HTERT RPE-1 (cell line): ENCODE measurements around the gene RNASET2.
"Not testable (repeated sequence)": the region's sequence is repeated elsewhere in the genome, so short reads cannot be mapped to it uniquely, and the experiment has no call there.

Experiments used
- in situ Hi-C: fragments of 300-500 bp; cut with MboI; formaldehyde crosslinking; loops from 4 replicates; pipeline ENCODE4 v1.14.3; 2020; ENCODE audit warnings: low sequenced_read_pairs

The RNASET2 gene

DNA sequence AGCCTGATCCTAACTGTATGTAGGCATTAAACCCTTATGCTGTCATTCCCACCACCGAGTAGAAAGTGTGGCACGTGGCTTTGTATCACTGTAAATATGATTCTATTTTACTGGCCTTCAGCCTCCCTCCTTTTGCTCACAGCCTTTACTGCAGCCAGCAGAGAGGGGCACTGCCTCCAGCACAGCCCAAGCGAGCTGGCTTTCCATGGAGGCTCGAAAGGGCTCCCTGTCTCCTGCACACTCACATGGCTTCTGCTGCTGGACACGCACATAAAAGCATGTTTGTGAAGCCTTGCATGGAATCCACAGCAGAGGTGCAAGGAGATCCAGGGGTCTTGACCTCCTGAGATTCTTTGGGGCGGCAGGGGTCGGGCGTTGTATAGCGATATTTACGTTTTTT, 51.3 kb downstream of the RNASET2 start:
- in situ Hi-C loops: no loop called here

DNA sequence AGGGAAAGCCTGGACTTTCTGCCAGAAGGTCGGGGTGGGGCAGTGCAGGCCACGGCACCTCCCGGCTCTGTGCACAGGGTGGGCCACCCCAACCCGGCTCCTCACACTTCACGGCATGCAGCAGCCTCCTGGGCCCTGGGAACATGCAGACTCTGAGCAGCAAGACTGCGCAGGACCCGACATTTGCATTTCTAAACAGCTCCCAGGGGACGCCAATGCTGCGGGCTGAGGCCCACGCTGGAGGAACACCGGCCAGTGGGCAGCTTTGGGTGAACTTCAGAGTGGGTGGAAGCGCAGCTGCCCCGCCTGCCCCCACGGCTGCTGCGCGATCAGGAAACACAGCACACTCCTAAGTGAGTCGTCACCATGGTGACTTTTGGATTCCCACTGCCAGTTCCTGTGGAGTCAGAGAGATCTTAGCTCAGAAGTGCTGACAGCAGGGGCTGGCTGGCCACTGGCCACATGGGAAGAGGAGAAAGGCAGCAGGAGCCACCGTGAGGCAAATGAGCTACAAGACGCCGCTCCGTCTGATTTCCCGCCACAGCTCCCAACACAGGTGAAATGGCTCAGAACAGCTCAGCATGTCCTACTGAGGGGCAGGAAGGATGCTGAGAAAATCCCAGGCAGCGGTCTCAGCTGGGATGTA, 52.1 kb downstream of the RNASET2 start:
- in situ Hi-C loops: no loop called here

GRCh38 chr6:166903500-166903899, 52.9 kb downstream of the RNASET2 start:
- in situ Hi-C loops: no loop called here

DNA sequence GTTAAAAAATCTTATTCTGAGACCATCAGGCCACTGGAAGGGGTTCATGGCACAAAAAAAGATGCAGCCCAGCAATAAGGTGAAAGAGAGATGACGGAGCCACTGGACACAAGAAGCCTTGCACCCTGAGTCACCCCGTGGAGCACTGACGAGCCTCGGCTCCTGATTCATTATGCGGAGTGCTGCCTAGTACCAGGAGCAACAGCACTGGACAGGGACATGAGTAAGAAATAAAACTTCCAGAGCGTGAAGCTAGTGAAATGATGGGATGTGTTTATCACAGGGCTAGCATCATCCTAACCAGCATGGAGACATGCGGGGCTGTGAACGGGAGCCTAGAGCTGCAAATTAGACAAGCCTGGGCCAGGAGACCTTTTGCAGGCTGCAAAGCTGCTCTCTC, 53.3 kb downstream of the RNASET2 start:
- in situ Hi-C loops: no loop called here

DNA sequence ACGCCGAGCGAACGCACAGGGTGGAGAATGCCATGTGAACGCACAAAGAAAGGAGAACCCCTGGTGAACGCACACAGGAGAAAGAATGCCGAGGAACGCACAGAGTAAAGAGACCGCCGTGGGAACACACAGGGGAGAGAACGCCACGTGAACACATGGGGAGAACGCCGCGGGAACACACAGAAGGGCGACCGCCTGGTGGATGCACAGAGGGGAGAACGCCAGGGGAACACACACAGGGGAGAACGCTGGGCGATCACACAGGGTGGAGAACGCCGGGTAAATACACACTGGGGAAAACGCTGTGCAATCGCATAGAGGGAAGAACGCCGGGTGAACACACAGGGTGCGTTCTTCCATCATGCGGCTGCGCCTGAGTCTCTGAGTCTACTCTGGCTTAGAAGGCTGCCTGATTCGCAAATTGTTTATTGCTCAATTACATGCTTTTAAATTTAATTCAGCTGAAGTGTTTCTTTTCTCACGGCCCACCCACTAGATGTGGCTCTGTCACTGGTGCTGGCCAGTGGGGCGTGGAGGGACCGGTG, 54.1 kb downstream of the RNASET2 start:
- in situ Hi-C loops: no loop called here

DNA sequence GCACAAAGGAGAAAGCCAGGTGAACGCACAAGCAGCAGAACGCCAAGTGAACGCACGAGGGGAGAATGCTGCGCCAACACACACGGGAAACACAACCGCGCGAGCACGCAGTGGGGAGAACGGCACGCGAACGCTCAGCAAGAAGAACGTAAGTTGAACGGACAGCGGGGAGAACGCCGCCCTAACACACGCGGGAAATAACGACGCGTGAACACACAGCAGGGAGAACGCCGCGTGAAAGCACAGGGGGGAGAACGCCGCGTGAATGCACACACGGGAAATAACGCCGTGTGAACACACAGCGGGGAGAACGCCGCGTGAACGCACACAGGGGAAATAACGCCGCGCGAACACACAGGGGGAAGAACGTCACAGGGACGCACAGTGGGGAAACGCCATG, 54.7 kb downstream of the RNASET2 start:
- in situ Hi-C loops: no loop called here

DNA sequence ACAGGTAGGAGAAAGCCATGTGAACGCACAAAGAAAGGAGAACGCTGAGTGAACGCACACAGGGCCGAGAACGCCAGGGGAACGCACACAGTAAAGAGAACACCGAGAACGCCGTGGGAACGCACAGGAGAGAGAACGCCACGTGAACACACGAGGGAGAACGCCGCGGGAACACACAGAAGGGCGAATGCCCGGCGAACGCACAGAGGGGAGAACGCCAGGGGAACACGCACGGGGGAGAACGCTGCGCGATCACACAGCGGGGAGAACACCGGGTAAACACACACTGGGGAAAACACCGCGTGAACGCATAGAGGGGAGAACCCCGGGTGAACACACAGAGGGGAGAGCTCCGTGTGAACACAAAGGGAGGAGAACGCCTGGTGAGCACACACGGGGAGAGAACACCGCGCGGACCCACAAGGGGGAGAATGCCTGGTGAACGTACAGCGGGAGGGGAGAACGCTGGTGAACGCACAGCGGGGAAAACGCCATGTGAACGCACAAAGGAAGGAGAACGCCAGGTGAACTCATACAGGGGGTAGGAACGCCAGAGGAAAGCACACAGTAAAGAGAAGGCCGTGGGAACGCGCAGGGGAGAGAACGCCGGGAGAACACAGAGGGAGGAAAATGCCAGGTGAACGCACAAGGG, 55.3 kb downstream of the RNASET2 start:
- in situ Hi-C loops: no loop called here

DNA sequence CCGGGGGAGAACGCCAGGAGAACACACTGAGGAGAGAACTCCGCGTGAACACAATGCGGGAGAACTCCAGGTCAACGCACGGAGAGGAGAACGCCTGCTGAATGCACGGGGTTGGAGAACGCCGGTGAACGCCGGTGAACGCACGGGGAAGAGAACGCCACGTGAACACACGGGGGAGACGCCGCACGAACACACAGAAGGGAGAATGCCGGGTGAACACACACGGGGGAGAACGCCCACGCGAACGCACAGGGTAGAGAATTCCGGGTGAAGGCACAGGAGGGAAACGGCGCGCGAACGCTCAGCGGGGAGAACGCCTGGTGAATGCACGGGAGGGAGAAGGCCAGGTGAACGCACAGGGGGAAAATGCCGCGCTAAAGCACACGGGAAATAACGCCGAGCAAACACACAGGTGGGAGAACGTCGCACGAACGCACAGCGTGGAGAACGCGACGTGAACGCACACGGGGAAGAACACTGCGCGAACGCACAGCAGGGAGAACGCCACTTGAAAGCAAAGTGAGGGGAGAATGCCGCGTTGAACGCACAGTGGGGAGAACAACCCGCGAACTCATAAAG, 56.1 kb downstream of the RNASET2 start:
- in situ Hi-C loops: no loop called here

DNA sequence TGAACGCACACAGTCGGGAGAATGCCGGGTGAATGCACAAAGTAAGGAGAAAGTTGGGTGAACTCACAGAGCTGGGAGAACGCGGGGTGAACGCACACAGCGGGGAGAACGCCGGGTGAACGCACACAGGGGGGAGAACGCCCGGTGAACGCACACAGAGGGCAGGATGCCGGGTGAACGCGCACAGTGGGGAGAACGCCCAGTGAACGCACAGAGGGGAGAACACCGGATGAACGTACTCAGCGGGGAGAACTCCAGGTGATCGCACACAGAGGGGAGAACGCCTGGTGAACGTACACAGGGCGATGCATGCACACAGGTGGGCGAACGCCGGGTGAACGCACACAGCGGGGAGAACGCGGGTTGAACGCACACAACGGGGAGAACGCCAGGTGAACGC, 57.4 kb downstream of the RNASET2 start:
- in situ Hi-C loops: no loop called here

GRCh38 chr6:166894614-166895013, 61.7 kb downstream of the RNASET2 start:
- in situ Hi-C loops: not testable (repeated sequence)

- in situ Hi-C loops: not testable (repeated sequence)
Observed at GRCh38 chr6:166892472-166892871, 63.9 kb downstream of the RNASET2 start.

- in situ Hi-C loops: not testable (repeated sequence)
Observed at GRCh38 chr6:166886773-166887172, 69.6 kb downstream of the RNASET2 start.

DNA sequence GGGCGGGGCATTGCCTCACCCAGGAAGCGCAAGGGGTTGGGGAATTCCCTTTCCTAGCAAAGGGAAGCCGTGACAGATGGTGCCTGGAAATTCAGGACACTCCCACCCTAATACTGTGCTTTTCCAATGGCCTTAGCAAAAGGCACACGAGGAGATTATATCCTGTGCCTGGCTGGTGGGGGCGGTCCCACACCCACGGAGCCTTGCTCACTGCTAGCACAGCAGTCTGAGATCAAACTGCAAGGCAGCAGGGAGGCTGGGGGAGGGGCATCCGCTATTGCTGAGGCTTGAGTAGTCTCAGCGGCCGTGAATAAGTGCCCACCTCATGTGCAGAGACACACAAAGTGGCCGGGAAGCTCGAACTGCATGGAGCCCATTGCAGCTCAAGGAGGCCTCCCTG, 71.4 kb downstream of the RNASET2 start:
- in situ Hi-C loops: not testable (repeated sequence)

- in situ Hi-C loops: no loop called here
Observed at GRCh38 chr6:166879594-166879993, 76.8 kb downstream of the RNASET2 start.
